ENCODE data around the gene PIK3R6. TPM values are rescaled to one million over a fixed set of nuclear protein-coding genes. Genes with fewer than 3 reads are reported as not detected.

Gene PIK3R6
- total and polyA plus RNA-seq, 2 of the 13 experiments (the other 11 are each of a cell fraction or from before 2014, with no cell fraction given), result not detected

DNA sequence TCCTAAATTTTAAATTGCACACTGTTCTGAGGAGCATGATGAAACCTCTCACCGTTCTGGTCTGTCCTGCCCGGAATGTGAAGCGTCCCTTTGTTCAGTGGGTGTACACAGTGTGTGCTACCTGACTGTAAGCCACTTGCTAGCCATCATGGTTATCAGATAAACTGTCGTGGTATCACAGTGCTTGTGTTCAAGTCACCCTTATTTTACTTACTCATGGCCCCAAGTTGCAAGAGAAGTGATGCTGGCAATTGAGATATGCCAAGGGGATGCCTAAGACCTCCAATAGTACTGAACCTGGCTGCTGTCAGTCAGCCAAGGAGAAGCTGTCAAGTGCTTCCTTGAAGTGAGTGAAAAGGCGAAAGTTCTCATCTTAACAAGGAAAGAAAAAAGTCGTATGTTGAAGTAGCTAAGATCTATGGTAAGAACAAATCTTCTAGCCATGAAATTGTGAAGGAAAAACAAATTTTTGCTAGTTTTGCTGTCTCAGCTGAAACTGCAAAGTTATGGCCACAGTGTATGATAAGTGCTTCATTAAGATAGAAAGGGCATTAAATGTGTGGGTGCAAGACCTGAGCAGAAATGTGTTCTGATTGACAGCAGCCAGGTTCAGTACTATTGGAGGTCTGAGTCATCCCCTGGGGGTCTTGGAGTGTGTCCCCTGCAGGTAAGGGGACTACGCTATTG lies 5.8 kb downstream of the PIK3R6 start:
- POLR2A ChIA-PET, result no interaction called here
- peaks cover 3% of the 10 kb centered on the region in 2 experiments; a peak in 3 of 5 replicates for H3K27me3 ChIP-seq (ENCODE audit: control insufficient read depth in 1 of 2, insufficient read depth in 2 of 2, low read length in 2 of 2)
- H2AFZ ChIP-seq (ENCODE audit: low read length), result no peak overlapping the region

GRCh38 chr17:8859804-8860430 lies 7.6 kb downstream of the PIK3R6 start:
- ChIA-PET POLR2A (no interaction called here), CTCF (ENCODE audit: low intra/inter-chr PET ratio, low total read pairs) (no interaction called here)
- no peak overlapping the region for H3K27ac ChIP-seq (ENCODE audit: extremely low read length, insufficient read depth, low read length)
- no peak overlapping the region for H3K4me3 ChIP-seq (replicated peaks in 1 of 3; ENCODE audit: insufficient read depth in 1 of 3, low read depth in 2 of 3, low read length in 3 of 3)
- no peak overlapping the region for H2AFZ ChIP-seq (ENCODE audit: low read length)
- in situ Hi-C loops (cut with HindIII; ENCODE audit: extremely low pct_ligation_motif_present, low pct_unique_long_range_greater_than_20kb), result no loop called here
- no peak overlapping the region for H3K9ac ChIP-seq (ENCODE audit: insufficient read depth, low read depth, low read length)
- DNase-seq (ENCODE audit: low spot score) (no peak), FAIRE-seq (no peak), ATAC-seq (no peak)
- no peak overlapping the region for H3K4me2 ChIP-seq (ENCODE audit: low read depth, low read length)
- no peaks in the 10 kb centered on the region for H3K9me3 ChIP-seq (ENCODE audit: low read length)
- intact Hi-C loops (cut with micrococcal nuclease; ENCODE audit: unreplicated experiment), result no loop called here
- TF ChIP-seq MIER3 (CRISPR knock-in tag; IDR thresholded peaks at IDR 0.05; ENCODE audit: borderline replicate concordance), result no peak
- no peak for TF ChIP-seq RFX3 (CRISPR knock-in tag; IDR thresholded peaks at IDR 0.05)
- TF ChIP-seq ATM (IDR thresholded peaks at IDR 0.05; ENCODE audit: borderline replicate concordance), result no peak
- TF ChIP-seq SMAD1 (CRISPR knock-in tag; IDR thresholded peaks at IDR 0.05; ENCODE audit: borderline replicate concordance, low read depth), result no peak
- TF ChIP-seq SCMH1 (CRISPR knock-in tag; IDR thresholded peaks at IDR 0.05; ENCODE audit: borderline replicate concordance), result no peak
- no peak for TF ChIP-seq ZNF615 (CRISPR knock-in tag; IDR thresholded peaks at IDR 0.05; ENCODE audit: borderline replicate concordance)
- TF ChIP-seq HOXD1 (CRISPR knock-in tag; IDR thresholded peaks at IDR 0.05), result no peak
- no peaks in the 10 kb centered on the region for H4K20me1 ChIP-seq (ENCODE audit: insufficient read depth, low read length)
- H3K36me3 ChIP-seq (replicated peaks in 1 of 2; ENCODE audit: control insufficient read depth in 1 of 2, insufficient read depth in 2 of 2, low read length in 2 of 2), result no peaks in the 10 kb centered on the region
- BruUV-seq (replicated peaks), result no TSS peak
- no peaks in the 10 kb centered on the region for H3K79me2 ChIP-seq (ENCODE audit: insufficient read depth, low read length)
- WGBS (ENCODE audit: low lambda C conversion rate), result 48% methylated on average over 10 of the region's 14 CpGs
- peaks cover 0 to 1% of the 10 kb centered on the region in 2 experiments; a peak in 1 of 5 replicates for H3K27me3 ChIP-seq (ENCODE audit: control insufficient read depth in 1 of 2, insufficient read depth in 2 of 2, low read length in 2 of 2)
- peaks cover 32% of the 10 kb centered on the region for H3K4me1 ChIP-seq (ENCODE audit: insufficient read depth, low read length)

More for the DNA sequence above, 5.8 kb downstream of the PIK3R6 start:
- Histone ChIP-seq H3K4me3 (replicated peaks in 1 of 3; ENCODE audit: insufficient read depth in 1 of 3, low read depth in 2 of 3, low read length in 3 of 3) (no peak overlapping the region), H3K4me1 (ENCODE audit: insufficient read depth, low read length) (peaks cover 27% of the 10 kb centered on the region), H3K9ac (ENCODE audit: insufficient read depth, low read depth, low read length) (no peak overlapping the region), H3K9me3 (ENCODE audit: low read length) (no peaks in the 10 kb centered on the region), H3K36me3 (replicated peaks in 1 of 2; ENCODE audit: control insufficient read depth in 1 of 2, insufficient read depth in 2 of 2, low read length in 2 of 2) (no peaks in the 10 kb centered on the region), H3K27ac (ENCODE audit: extremely low read length, insufficient read depth, low read length) (no peak overlapping the region), H4K20me1 (ENCODE audit: insufficient read depth, low read length) (no peaks in the 10 kb centered on the region), H3K4me2 (ENCODE audit: low read depth, low read length) (no peak overlapping the region), H3K79me2 (ENCODE audit: insufficient read depth, low read length) (no peaks in the 10 kb centered on the region)
- ATAC-seq, result no peak
- intact Hi-C loops (cut with micrococcal nuclease; ENCODE audit: unreplicated experiment), result no loop called here
- in situ Hi-C loops (cut with HindIII; ENCODE audit: extremely low pct_ligation_motif_present, low pct_unique_long_range_greater_than_20kb), result no loop called here
- DNase-seq (ENCODE audit: low spot score), result no peak
- CTCF ChIA-PET (ENCODE audit: low intra/inter-chr PET ratio, low total read pairs), result no interaction called here
- 12% methylated on average over 6 of the region's 7 CpGs for WGBS (ENCODE audit: low lambda C conversion rate)
- BruUV-seq (replicated peaks), result no TSS peak
- FAIRE-seq, result no peak
- TF ChIP-seq CREB1 (IDR thresholded peaks at IDR 0.05) (no peak), CREB1 (CRISPR knock-in tag; IDR thresholded peaks at IDR 0.05) (no peak), MAFF (IDR thresholded peaks at IDR 0.05; ENCODE audit: low read depth, low read length) (peak; percentile 54), MAFK (conservative IDR thresholded peaks at IDR 0.05 in 1 of 2, IDR thresholded peaks at IDR 0.05 in 1 of 2; ENCODE audit: low read length in 2 of 2) (peak; percentile 41 to 74; a peak in 3 of 4 replicates)

Data from HepG2 (cell line).